Adrenal gland (tissue), 5 donors: ENCODE results near the gene LIPC.

Experiments used
- CTCF ChIP-seq, 6 experiments: fragments of 450-650 bp in 4 of 6; fragments of 200-600 bp in 2 of 6; sonication (generic) in 1 of 6; IDR thresholded peaks; 1 replicate in 5 of 6; 2 replicates in 1 of 6; pipeline versions ENCODE4 v1.5.1 to v1.8.0; 2016 to 2021; ENCODE audit warnings: antibody characterized with exemption in 6 of 6, mild to moderate bottlenecking in 2 of 6, moderate library complexity in 1 of 6
- POLR2A ChIP-seq, 2 donors: fragments of 450-650 bp; IDR thresholded peaks; one replicate each; pipeline ENCODE4 v1.6.1; 2017; ENCODE audit warnings: antibody characterized with exemption in 2 of 2, mild to moderate bottlenecking in 2 of 2, moderate library complexity in 1 of 2
- donor health status: DM: no; HTN: no; CAD: no.

- no peak for TF ChIP-seq CTCF (IDR thresholded peaks at IDR 0.05)
- no peak for TF ChIP-seq POLR2A (IDR thresholded peaks at IDR 0.05)
These were observed 74.3 kb downstream of the LIPC start for GRCh38 chr15:58506064-58506490.
